MCF 10A (cell line): Measurements from ENCODE around the gene ADAM23. TPM values are rescaled to one million over a fixed set of nuclear protein-coding genes. Genes with fewer than 3 reads are reported as not detected.

Experiments used
- BruUV-seq: library from RNA; stranded (reverse); fragments of 400-500 nt; replicated peaks from 2 replicates; lab custom pipeline; 2021; lab: Mats Ljungman, UMichigan
- CTCF ChIA-PET: fragments of 300-600 bp; sonication (Branson Sonifier 250); formaldehyde crosslinking; extraction: SDS; loops from one replicate; lab custom pipeline; 2021; ENCODE audit warnings: antibody characterized with exemption, inconsistent platforms; lab: Yijun Ruan, JAX
- POLR2A ChIA-PET: fragments of 300-600, 350-650 bp; sonication (Branson Sonifier 250); formaldehyde crosslinking; extraction: SDS; loops from one replicate; lab custom pipeline; 2020; ENCODE audit warnings: antibody characterized with exemption, inconsistent platforms; lab: Yijun Ruan, JAX
- DNase-seq: peaks from one replicate; pipeline ENCODE4 v3.0.0-alpha.2; 2018; ENCODE audit not compliant: unreplicated experiment
- H3K27ac Mint-ChIP-seq: one replicate; pipeline ENCODE4 v1.8.0; 2022; ENCODE audit warnings: mild to moderate bottlenecking, low read depth, mixed read lengths; ENCODE audit not compliant: unreplicated experiment
- H3K27me3 Mint-ChIP-seq: one replicate; pipeline ENCODE4 v1.8.0; 2022; ENCODE audit warnings: mixed read lengths; ENCODE audit not compliant: insufficient read depth, unreplicated experiment
- H3K36me3 Mint-ChIP-seq: one replicate; pipeline ENCODE4 v1.8.0; 2022; ENCODE audit warnings: mild to moderate bottlenecking, moderate library complexity, mixed read lengths; ENCODE audit not compliant: insufficient read depth, unreplicated experiment
- H3K4me1 Mint-ChIP-seq: one replicate; pipeline ENCODE4 v1.8.0; 2022; ENCODE audit warnings: mixed read lengths; ENCODE audit not compliant: insufficient read depth, unreplicated experiment
- H3K4me3 Mint-ChIP-seq: one replicate; pipeline ENCODE4 v1.8.0; 2022; ENCODE audit warnings: mild to moderate bottlenecking, moderate library complexity, mixed read lengths; ENCODE audit not compliant: unreplicated experiment
- H3K9me3 Mint-ChIP-seq: one replicate; pipeline ENCODE4 v1.8.0; 2022; ENCODE audit warnings: mixed read lengths; ENCODE audit not compliant: unreplicated experiment
- CTCF ChIP-seq: fragments of 200-600 bp; IDR thresholded peaks from one replicate; pipeline ENCODE4 v1.8.0; 2022; ENCODE audit warnings: antibody characterized with exemption, mild to moderate bottlenecking; ENCODE audit not compliant: unreplicated experiment
- intact Hi-C: fragments of 100-400 bp; cut with micrococcal nuclease; formaldehyde crosslinking; loops from 2 replicates; pipeline ENCODE4 v1.14.1; 2022
- total RNA-seq: library from RNA; stranded (reverse); gene quantifications from 2 replicates; pipeline ENCODE4 v1.2.3, GENCODE V29; 2022

The ADAM23 gene
- total RNA-seq, 1 experiment from 2014 or later = 0.12 TPM

- TF ChIP-seq CTCF = no peak
- no peak overlapping the region for H3K4me3 Mint-ChIP-seq
- intact Hi-C loops = no loop called here
- no peaks in the 10 kb centered on the region for H3K27me3 Mint-ChIP-seq
- no peak for DNase-seq
- no peaks in the 10 kb centered on the region for H3K9me3 Mint-ChIP-seq
- no peaks in the 10 kb centered on the region for H3K36me3 Mint-ChIP-seq
- H3K4me1 Mint-ChIP-seq = no peaks in the 10 kb centered on the region
- BruUV-seq = no TSS peak
- ChIA-PET POLR2A (no interaction called here), CTCF (no interaction called here)
- H3K27ac Mint-ChIP-seq = no peak overlapping the region
These were observed 221.9 kb downstream of the ADAM23 start for GRCh38 chr2:206665251-206665650.

Other genes with a start within 250 kb of the ADAM23 start
- 15.6 and 21.3 TPM in 2 replicates for gene ZDBF2, start 168.9 kb upstream of the ADAM23 start, total RNA-seq
- not detected in 2 replicates for gene FAM237A, start 199.0 kb downstream of the ADAM23 start, total RNA-seq